ENCODE data around the gene MYBL2.

DNA sequence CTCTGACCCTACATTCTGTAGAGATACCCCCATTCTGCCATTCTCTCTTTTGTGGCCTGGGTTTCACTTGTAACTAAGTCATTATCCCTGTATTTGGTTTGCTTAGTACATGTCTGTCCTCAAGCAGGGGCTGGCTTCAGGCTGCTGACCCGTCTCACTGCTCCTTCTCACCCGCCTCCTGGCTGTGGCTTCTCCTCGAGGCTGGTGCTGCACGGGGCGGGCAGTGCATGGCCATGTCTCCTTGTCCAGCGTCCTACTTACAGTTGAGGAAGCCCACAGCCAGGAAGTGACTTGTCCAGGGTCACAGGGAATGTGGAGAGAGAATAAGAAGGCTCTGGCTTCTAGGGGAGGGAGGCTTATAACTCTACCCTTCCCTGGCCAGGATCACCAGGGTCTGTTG, 48.6 kb downstream of the MYBL2 start:
- TF ChIP-seq, protein P1, sequence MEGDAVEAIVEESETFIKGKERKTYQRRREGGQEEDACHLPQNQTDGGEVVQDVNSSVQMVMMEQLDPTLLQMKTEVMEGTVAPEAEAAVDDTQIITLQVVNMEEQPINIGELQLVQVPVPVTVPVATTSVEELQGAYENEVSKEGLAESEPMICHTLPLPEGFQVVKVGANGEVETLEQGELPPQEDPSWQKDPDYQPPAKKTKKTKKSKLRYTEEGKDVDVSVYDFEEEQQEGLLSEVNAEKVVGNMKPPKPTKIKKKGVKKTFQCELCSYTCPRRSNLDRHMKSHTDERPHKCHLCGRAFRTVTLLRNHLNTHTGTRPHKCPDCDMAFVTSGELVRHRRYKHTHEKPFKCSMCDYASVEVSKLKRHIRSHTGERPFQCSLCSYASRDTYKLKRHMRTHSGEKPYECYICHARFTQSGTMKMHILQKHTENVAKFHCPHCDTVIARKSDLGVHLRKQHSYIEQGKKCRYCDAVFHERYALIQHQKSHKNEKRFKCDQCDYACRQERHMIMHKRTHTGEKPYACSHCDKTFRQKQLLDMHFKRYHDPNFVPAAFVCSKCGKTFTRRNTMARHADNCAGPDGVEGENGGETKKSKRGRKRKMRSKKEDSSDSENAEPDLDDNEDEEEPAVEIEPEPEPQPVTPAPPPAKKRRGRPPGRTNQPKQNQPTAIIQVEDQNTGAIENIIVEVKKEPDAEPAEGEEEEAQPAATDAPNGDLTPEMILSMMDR (IDR thresholded peaks at IDR 0.05): no peak
- no peak for TF ChIP-seq POLR2A (IDR thresholded peaks at IDR 0.05)
- no peak for TF ChIP-seq POLR2AphosphoS5 (IDR thresholded peaks at IDR 0.05; ENCODE audit: insufficient read depth in 1 of 2, low read depth in 1 of 2)
